GM21390 (cell line): ENCODE measurements around the gene FGF1.
"Not testable (repeated sequence)": the region's sequence is repeated elsewhere in the genome, so short reads cannot be mapped to it uniquely, and the experiment has no call there.

ENCODE experiments used
- ATAC-seq: cut with Tn5 transposase; IDR thresholded peaks from one replicate; pipeline ENCODE4 v1.9.1; 2021; ENCODE audit not compliant: unreplicated experiment

Gene FGF1

GRCh38 chr5:142671266-142671665, 14.6 kb downstream of the FGF1 start:
- no peak for ATAC-seq

GRCh38 chr5:142670804-142671203, 15.1 kb downstream of the FGF1 start:
- ATAC-seq, result no peak

GRCh38 chr5:142669477-142669876, 16.4 kb downstream of the FGF1 start:
- ATAC-seq, result no peak

GRCh38 chr5:142668336-142668735, 17.6 kb downstream of the FGF1 start:
- no peak for ATAC-seq

- no peak for ATAC-seq
Observed at GRCh38 chr5:142667831-142668230, 18.1 kb downstream of the FGF1 start.

- no peak for ATAC-seq
Observed at GRCh38 chr5:142664636-142665035, 21.3 kb downstream of the FGF1 start.

GRCh38 chr5:142664067-142664466, 21.8 kb downstream of the FGF1 start:
- ATAC-seq, result no peak

GRCh38 chr5:142663246-142663645, 22.6 kb downstream of the FGF1 start:
- ATAC-seq, result no peak

- ATAC-seq, result no peak
Observed at GRCh38 chr5:142661957-142662356, 23.9 kb downstream of the FGF1 start.

- no peak for ATAC-seq
Observed at GRCh38 chr5:142661143-142661542, 24.7 kb downstream of the FGF1 start.

GRCh38 chr5:142660731-142661130, 25.2 kb downstream of the FGF1 start:
- no peak for ATAC-seq

GRCh38 chr5:142660196-142660595, 25.7 kb downstream of the FGF1 start:
- no peak for ATAC-seq

GRCh38 chr5:142659405-142659804, 26.5 kb downstream of the FGF1 start:
- no peak for ATAC-seq

GRCh38 chr5:142658278-142658677, 27.6 kb downstream of the FGF1 start:
- ATAC-seq, result no peak

- no peak for ATAC-seq
Observed at GRCh38 chr5:142657446-142657845, 28.4 kb downstream of the FGF1 start.

GRCh38 chr5:142655339-142656267, 30.3 kb downstream of the FGF1 start:
- peak; percentile 76 for ATAC-seq

- no peak for ATAC-seq
Observed at GRCh38 chr5:142654578-142655058, 31.3 kb downstream of the FGF1 start.

- ATAC-seq, result no peak
Observed at GRCh38 chr5:142653321-142653720, 32.6 kb downstream of the FGF1 start.

- no peak for ATAC-seq
Observed at GRCh38 chr5:142652563-142652962, 33.3 kb downstream of the FGF1 start.

- no peak for ATAC-seq
Observed at GRCh38 chr5:142650881-142651280, 35.0 kb downstream of the FGF1 start.

- no peak for ATAC-seq
Observed at GRCh38 chr5:142650060-142650459, 35.8 kb downstream of the FGF1 start.

GRCh38 chr5:142648108-142648507, 37.8 kb downstream of the FGF1 start:
- ATAC-seq, result not testable (repeated sequence)

GRCh38 chr5:142645456-142645855, 40.4 kb downstream of the FGF1 start:
- no peak for ATAC-seq
